GM21786 (cell line): ENCODE data around the gene GZMM.

Experiments used
- ATAC-seq: cut with Tn5 transposase; IDR thresholded peaks from one replicate; pipeline ENCODE4 v1.9.1; 2021; ENCODE audit not compliant: unreplicated experiment

The GZMM gene

GRCh38 chr19:558770-559439 is 15.1 kb downstream of the GZMM start:
- ATAC-seq = no peak

- ATAC-seq = no peak
These were observed 16.3 kb downstream of the GZMM start for GRCh38 chr19:560121-560520.

GRCh38 chr19:566403-566802 is 22.6 kb downstream of the GZMM start:
- ATAC-seq = no peak

GRCh38 chr19:566844-567243 is 23.0 kb downstream of the GZMM start:
- ATAC-seq = no peak

GRCh38 chr19:567296-567900 is 23.5 kb downstream of the GZMM start:
- ATAC-seq = no peak

- ATAC-seq = no peak
These were observed 26.4 kb downstream of the GZMM start for GRCh38 chr19:570251-570686.

- ATAC-seq = no peak
These were observed 27.2 kb downstream of the GZMM start for GRCh38 chr19:570937-571565.

- no peak for ATAC-seq
These were observed 27.7 kb downstream of the GZMM start for GRCh38 chr19:571566-571974.

GRCh38 chr19:572140-572742 is 28.4 kb downstream of the GZMM start, which contains the start of gene BSG:
TSS of gene BSG (plus strand) at chr19:572596. CDS start at chr19:572635, 39 bp downstream.
- ATAC-seq = peak; percentile 64

- ATAC-seq = peak; percentile 23
These were observed 29.1 kb downstream of the GZMM start for GRCh38 chr19:572743-573518.

GRCh38 chr19:573519-573825 is 29.6 kb downstream of the GZMM start:
- no peak for ATAC-seq

- no peak for ATAC-seq
These were observed 31.0 kb downstream of the GZMM start for GRCh38 chr19:574658-575526.

GRCh38 chr19:575527-576506 is 32.0 kb downstream of the GZMM start:
- no peak for ATAC-seq

- ATAC-seq = no peak
These were observed 33.0 kb downstream of the GZMM start for GRCh38 chr19:576768-577438.

- no peak for ATAC-seq
These were observed 33.9 kb downstream of the GZMM start for GRCh38 chr19:577439-578392.

- ATAC-seq = no peak
These were observed 35.4 kb downstream of the GZMM start for GRCh38 chr19:579111-579841.

- ATAC-seq = no peak
These were observed 35.9 kb downstream of the GZMM start for GRCh38 chr19:579842-580155.
